ENCODE data around the gene AP2A1. TPM values are rescaled to one million over a fixed set of nuclear protein-coding genes. Genes with fewer than 3 reads are reported as not detected.

AP2A1 gene
- total and polyA plus RNA-seq, 3 donors from 2014 or later = 226 to 358 (median 301) TPM

DNA sequence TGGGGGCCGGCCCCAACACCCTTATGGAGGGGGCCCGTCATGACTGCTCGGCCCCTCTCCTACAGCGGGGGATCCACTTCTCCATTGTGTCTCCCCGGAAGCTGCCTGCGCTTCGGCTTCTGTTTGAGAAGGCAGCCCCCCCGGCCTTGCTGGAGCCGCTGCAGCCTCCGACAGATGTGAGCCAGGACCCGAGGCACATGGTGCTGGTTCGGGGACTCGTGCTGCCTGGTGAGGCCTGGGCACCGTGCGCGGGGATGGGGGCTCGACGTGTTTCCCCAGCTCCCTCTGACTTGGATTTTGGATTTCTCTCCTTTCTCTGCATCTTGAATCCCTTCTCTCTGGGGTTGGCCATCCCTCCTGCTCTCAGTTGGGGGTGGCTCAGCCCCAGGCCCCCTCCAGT is 62.9 kb downstream of the AP2A1 start:
- peaks cover 4% of the 10 kb centered on the region for H3K4me1 ChIP-seq
- no peak for DNase-seq
- TF ChIP-seq, protein P1, sequence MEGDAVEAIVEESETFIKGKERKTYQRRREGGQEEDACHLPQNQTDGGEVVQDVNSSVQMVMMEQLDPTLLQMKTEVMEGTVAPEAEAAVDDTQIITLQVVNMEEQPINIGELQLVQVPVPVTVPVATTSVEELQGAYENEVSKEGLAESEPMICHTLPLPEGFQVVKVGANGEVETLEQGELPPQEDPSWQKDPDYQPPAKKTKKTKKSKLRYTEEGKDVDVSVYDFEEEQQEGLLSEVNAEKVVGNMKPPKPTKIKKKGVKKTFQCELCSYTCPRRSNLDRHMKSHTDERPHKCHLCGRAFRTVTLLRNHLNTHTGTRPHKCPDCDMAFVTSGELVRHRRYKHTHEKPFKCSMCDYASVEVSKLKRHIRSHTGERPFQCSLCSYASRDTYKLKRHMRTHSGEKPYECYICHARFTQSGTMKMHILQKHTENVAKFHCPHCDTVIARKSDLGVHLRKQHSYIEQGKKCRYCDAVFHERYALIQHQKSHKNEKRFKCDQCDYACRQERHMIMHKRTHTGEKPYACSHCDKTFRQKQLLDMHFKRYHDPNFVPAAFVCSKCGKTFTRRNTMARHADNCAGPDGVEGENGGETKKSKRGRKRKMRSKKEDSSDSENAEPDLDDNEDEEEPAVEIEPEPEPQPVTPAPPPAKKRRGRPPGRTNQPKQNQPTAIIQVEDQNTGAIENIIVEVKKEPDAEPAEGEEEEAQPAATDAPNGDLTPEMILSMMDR (IDR thresholded peaks at IDR 0.05) = no peak
- no peak for TF ChIP-seq POLR2A (IDR thresholded peaks at IDR 0.05)
- no peak overlapping the region for H3K4me3 ChIP-seq
- H3K36me3 ChIP-seq (ENCODE audit: low read depth, missing control alignments) = peaks cover 3% of the 10 kb centered on the region
- intact Hi-C loops (cut with DNase I; ENCODE audit: low total_unique reads) = no loop called here
- no peaks in the 10 kb centered on the region for H3K9me3 ChIP-seq
- no peak overlapping the region for H3K27ac ChIP-seq
- WGBS, 2 donors = 94 to 100% methylated on average over 7 to 18 of the region's 18 CpGs
- H3K27me3 ChIP-seq = no peaks in the 10 kb centered on the region

DNA sequence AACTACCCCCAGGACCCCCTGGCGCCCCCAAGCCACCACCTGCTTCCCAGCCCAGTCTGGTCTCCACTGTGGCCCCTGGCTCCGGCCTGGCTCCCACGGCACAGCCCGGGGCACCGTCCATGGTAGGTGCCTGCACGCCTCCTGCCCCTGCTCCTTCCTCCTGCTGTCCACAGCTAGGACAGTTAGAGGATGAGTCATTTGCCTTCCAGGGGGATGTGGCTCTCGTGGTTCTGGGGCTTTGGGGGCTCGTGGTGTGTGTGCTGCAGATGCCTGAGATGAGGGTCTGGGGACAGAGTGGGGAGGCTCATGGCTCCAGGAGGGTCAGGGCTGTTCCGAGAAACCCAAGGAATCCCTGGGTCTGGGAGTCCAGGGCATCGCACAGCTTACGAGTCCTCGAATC is 64.0 kb downstream of the AP2A1 start:
- H3K36me3 ChIP-seq (ENCODE audit: low read depth, missing control alignments) = peaks cover 3% of the 10 kb centered on the region
- TF ChIP-seq, protein P1 (IDR thresholded peaks at IDR 0.05) = no peak
- no peak for TF ChIP-seq POLR2A (IDR thresholded peaks at IDR 0.05)
- H3K4me1 ChIP-seq = peaks cover 4% of the 10 kb centered on the region
- no peaks in the 10 kb centered on the region for H3K27me3 ChIP-seq
- H3K27ac ChIP-seq = no peak overlapping the region
- no peaks in the 10 kb centered on the region for H3K9me3 ChIP-seq
- intact Hi-C loops (cut with DNase I; ENCODE audit: low total_unique reads) = no loop called here
- H3K4me3 ChIP-seq = no peak overlapping the region
- no peak for DNase-seq
- WGBS, 2 donors = 92 to 95% methylated on average over 11 to 12 of the region's 12 CpGs

DNA sequence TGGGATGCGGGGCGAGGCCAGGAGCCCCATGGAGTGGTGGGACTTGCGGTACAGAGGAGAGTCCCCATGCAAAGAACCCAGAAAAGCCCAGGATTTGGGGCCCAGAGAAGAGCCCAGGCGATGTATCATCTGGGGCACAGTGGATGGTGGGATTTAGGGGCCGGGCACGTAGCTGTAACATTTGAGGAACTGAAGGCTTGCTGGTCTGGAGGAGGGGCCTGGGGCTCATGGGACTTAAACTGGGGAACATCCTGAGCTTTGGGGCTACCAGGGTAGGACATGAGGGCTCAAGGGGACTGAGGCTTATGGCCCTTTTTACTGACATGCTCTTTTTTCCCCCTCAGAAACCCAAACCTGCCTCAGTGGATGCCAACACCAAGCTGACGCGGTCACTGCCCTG is 64.8 kb downstream of the AP2A1 start:
- WGBS, 2 donors = 90 to 93% methylated on average over 2 to 8 of the region's 8 CpGs
- peaks cover 4% of the 10 kb centered on the region for H3K4me1 ChIP-seq
- intact Hi-C loops (cut with DNase I; ENCODE audit: low total_unique reads) = no loop called here
- H3K4me3 ChIP-seq = no peak overlapping the region
- no peaks in the 10 kb centered on the region for H3K9me3 ChIP-seq
- TF ChIP-seq, protein P1 (IDR thresholded peaks at IDR 0.05) = no peak
- TF ChIP-seq POLR2A (IDR thresholded peaks at IDR 0.05) = no peak
- H3K27ac ChIP-seq = no peak overlapping the region
- H3K27me3 ChIP-seq = no peaks in the 10 kb centered on the region
- DNase-seq = no peak
- H3K36me3 ChIP-seq (ENCODE audit: low read depth, missing control alignments) = peaks cover 3% of the 10 kb centered on the region

GRCh38 chr19:49832556-49832955 is 65.8 kb downstream of the AP2A1 start:
- Histone ChIP-seq H3K27ac (no peak overlapping the region), H3K4me1 (no peaks in the 10 kb centered on the region), H3K27me3 (no peaks in the 10 kb centered on the region), H3K4me3 (no peak overlapping the region), H3K9me3 (no peaks in the 10 kb centered on the region), H3K36me3 (ENCODE audit: low read depth, missing control alignments) (peaks cover 3% of the 10 kb centered on the region)
- TF ChIP-seq POLR2A (IDR thresholded peaks at IDR 0.05) = no peak
- TF ChIP-seq, protein P1 (IDR thresholded peaks at IDR 0.05) = no peak
- no peak for DNase-seq
- WGBS, 2 donors = 50 to 79% methylated on average over 9 of the region's 9 CpGs
- intact Hi-C loops (cut with DNase I; ENCODE audit: low total_unique reads) = no loop called here

DNA sequence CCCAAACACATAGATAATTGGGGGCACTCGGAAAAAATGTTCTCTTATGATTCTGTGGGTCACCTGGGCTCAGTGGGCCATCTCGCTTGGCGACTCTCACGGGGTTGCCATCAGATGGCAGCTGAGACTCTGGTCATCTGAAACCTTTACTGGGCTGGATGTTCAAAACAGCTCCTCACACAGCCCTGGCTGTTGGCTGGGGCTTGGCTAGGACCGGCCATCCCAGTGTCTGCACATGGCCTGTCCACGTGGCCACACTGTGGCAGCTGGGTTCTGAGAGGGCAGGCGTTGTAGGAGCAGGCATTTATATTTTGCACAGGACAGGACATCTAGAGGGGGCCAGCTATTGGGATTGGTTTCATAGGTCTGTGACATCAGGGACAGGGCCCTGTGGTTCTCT is 66.8 kb downstream of the AP2A1 start:
- H3K4me1 ChIP-seq = no peaks in the 10 kb centered on the region
- no peak overlapping the region for H3K27ac ChIP-seq
- 92 to 93% methylated on average over 4 to 7 of the region's 7 CpGs for WGBS, 2 donors
- no peaks in the 10 kb centered on the region for H3K27me3 ChIP-seq
- H3K9me3 ChIP-seq = no peaks in the 10 kb centered on the region
- TF ChIP-seq POLR2A (IDR thresholded peaks at IDR 0.05) = no peak
- TF ChIP-seq, protein P1 (IDR thresholded peaks at IDR 0.05) = no peak
- DNase-seq = no peak
- intact Hi-C loops (cut with DNase I; ENCODE audit: low total_unique reads) = no loop called here
- no peak overlapping the region for H3K4me3 ChIP-seq
- H3K36me3 ChIP-seq (ENCODE audit: low read depth, missing control alignments) = peaks cover 3% of the 10 kb centered on the region
